HEK293 (cell line): ENCODE measurements around the gene RNF151.

Experiments used
- BCL6B ChIP-seq: fragments of 450-650 bp; formaldehyde crosslinking; IDR thresholded peaks from 2 replicates; pipeline ENCODE4 v1.5.1; 2017; ENCODE audit warnings: missing biosample characterization, missing genetic modification characterization
- EGR2 ChIP-seq: fragments of 450-650 bp; formaldehyde crosslinking; IDR thresholded peaks from 2 replicates; pipeline ENCODE4 v1.5.1; 2016; ENCODE audit warnings: low read depth, missing biosample characterization, missing genetic modification characterization
- GLI2 ChIP-seq: fragments of 450-650 bp; formaldehyde crosslinking; IDR thresholded peaks from 2 replicates; pipeline ENCODE4; 2017; ENCODE audit warnings: missing biosample characterization, missing genetic modification characterization, low read depth, borderline replicate concordance
- GLIS2 ChIP-seq: fragments of 450-650 bp; formaldehyde crosslinking; IDR thresholded peaks from 2 replicates; pipeline ENCODE4 v1.5.1; 2016; ENCODE audit warnings: missing biosample characterization, missing genetic modification characterization
- HOXA7 ChIP-seq: sonication (generic); formaldehyde crosslinking; IDR thresholded peaks from 2 replicates; pipeline ENCODE4 v1.8.1; 2022; ENCODE audit warnings: missing genetic modification reagents, borderline replicate concordance
- KLF10 ChIP-seq: fragments of 450-650 bp; IDR thresholded peaks from 2 replicates; pipeline ENCODE4 v1.5.1; 2018; ENCODE audit warnings: missing biosample characterization, mild to moderate bottlenecking, missing genetic modification characterization
- KLF7 ChIP-seq: fragments of 450-650 bp; formaldehyde crosslinking; IDR thresholded peaks from 2 replicates; pipeline ENCODE4 v1.5.1; 2016; ENCODE audit warnings: missing biosample characterization, missing genetic modification characterization, borderline replicate concordance
- RBAK ChIP-seq: fragments of 450-650 bp; formaldehyde crosslinking; IDR thresholded peaks from 2 replicates; pipeline ENCODE4 v1.5.1; 2016; ENCODE audit warnings: missing biosample characterization, missing genetic modification characterization
- ZNF121 ChIP-seq: fragments of 450-650 bp; formaldehyde crosslinking; IDR thresholded peaks from 2 replicates; pipeline ENCODE4 v1.5.1; 2016; ENCODE audit warnings: missing biosample characterization, missing genetic modification characterization
- ZNF133 ChIP-seq: fragments of 450-650 bp; formaldehyde crosslinking; IDR thresholded peaks from 2 replicates; pipeline ENCODE4 v1.5.1; 2016; ENCODE audit warnings: missing biosample characterization, missing genetic modification characterization
- ZNF18 ChIP-seq: fragments of 450-650 bp; formaldehyde crosslinking; IDR thresholded peaks from 2 replicates; pipeline ENCODE4 v1.5.1; 2016; ENCODE audit warnings: missing biosample characterization, missing genetic modification characterization
- ZNF202 ChIP-seq: fragments of 450-650 bp; formaldehyde crosslinking; IDR thresholded peaks from 2 replicates; pipeline ENCODE4 v1.5.1; 2016; ENCODE audit warnings: missing biosample characterization, missing genetic modification characterization, borderline replicate concordance
- ZNF223 ChIP-seq: fragments of 450-650 bp; formaldehyde crosslinking; IDR thresholded peaks from 2 replicates; pipeline ENCODE4 v1.5.1; 2016; ENCODE audit warnings: missing biosample characterization, missing genetic modification characterization
- ZNF266 ChIP-seq: fragments of 450-650 bp; formaldehyde crosslinking; IDR thresholded peaks from 2 replicates; pipeline ENCODE4 v1.5.1; 2016; ENCODE audit warnings: missing biosample characterization, missing genetic modification characterization, low read depth
- ZNF416 ChIP-seq: fragments of 450-650 bp; formaldehyde crosslinking; IDR thresholded peaks from 2 replicates; pipeline ENCODE4 v1.5.1; 2016; ENCODE audit warnings: missing biosample characterization, missing genetic modification characterization
- ZNF433 ChIP-seq: fragments of 450-650 bp; formaldehyde crosslinking; IDR thresholded peaks from 2 replicates; pipeline ENCODE4 v1.5.1; 2016; ENCODE audit warnings: missing biosample characterization, missing genetic modification characterization, low read depth
- ZNF596 ChIP-seq: fragments of 450-650 bp; IDR thresholded peaks from 2 replicates; pipeline ENCODE4 v1.5.0; 2018; ENCODE audit warnings: missing biosample characterization, mild to moderate bottlenecking, missing genetic modification characterization, moderate library complexity
- ZNF670 ChIP-seq: fragments of 450-650 bp; formaldehyde crosslinking; IDR thresholded peaks from 2 replicates; pipeline ENCODE4 v1.5.1; 2016; ENCODE audit warnings: missing biosample characterization, missing genetic modification characterization, low read depth
- ZSCAN23 ChIP-seq: fragments of 450-650 bp; formaldehyde crosslinking; IDR thresholded peaks from 2 replicates; pipeline ENCODE4 v1.5.1; 2016; ENCODE audit warnings: missing biosample characterization, missing genetic modification characterization
- ZXDB ChIP-seq: fragments of 450-650 bp; formaldehyde crosslinking; IDR thresholded peaks from 2 replicates; pipeline ENCODE4 v1.5.1; 2016; ENCODE audit warnings: missing biosample characterization, missing genetic modification characterization
- TF ChIP-seq, protein P1 (sequence below): fragments of 450-650 bp; formaldehyde crosslinking; IDR thresholded peaks from 2 replicates; pipeline ENCODE4 v1.5.1; 2017; ENCODE audit warnings: missing biosample characterization, mild to moderate bottlenecking, missing genetic modification characterization, moderate library complexity
- TF ChIP-seq, protein P2 (sequence below): fragments of 450-650 bp; IDR thresholded peaks from 2 replicates; pipeline ENCODE4 v1.5.1; 2018; ENCODE audit warnings: missing biosample characterization, missing genetic modification characterization
- TF ChIP-seq, protein P3 (sequence below): fragments of 450-650 bp; formaldehyde crosslinking; IDR thresholded peaks from 2 replicates; pipeline ENCODE4 v1.5.1; 2016; ENCODE audit warnings: missing biosample characterization, missing genetic modification characterization

The RNF151 gene

DNA sequence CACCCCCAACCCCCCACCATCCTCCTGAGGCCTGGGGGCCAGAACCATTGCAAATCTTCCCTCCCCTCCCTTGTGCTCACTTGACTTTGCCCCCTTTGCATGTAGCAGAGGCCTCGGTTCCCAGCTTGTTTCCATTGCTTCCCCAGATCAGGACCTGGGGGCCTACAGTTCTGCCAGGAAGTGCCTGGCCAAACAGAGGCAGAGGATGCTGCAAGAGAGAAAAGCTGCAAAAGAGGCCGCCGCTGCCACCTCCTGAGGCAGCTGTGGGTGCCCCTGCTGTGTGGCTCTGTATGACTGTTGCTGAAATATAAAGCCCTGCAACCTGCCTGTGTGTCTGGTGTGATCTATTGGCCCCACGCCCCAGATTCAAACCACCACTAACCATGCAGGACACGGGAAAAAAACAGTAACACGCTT is 5.0 kb upstream of the RNF151 start (continued):
- no peak for TF ChIP-seq RBAK (tag by site-specific recombination)
- no peak for TF ChIP-seq ZNF133
- no peak for TF ChIP-seq HOXA7
- TF ChIP-seq ZNF223 (tag by site-specific recombination): no peak
- TF ChIP-seq, protein P1, sequence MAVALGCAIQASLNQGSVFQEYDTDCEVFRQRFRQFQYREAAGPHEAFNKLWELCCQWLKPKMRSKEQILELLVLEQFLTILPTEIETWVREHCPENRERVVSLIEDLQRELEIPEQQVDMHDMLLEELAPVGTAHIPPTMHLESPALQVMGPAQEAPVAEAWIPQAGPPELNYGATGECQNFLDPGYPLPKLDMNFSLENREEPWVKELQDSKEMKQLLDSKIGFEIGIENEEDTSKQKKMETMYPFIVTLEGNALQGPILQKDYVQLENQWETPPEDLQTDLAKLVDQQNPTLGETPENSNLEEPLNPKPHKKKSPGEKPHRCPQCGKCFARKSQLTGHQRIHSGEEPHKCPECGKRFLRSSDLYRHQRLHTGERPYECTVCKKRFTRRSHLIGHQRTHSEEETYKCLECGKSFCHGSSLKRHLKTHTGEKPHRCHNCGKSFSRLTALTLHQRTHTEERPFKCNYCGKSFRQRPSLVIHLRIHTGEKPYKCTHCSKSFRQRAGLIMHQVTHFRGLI (tag by site-specific recombination): no peak
- no peak for TF ChIP-seq BCL6B (tag by site-specific recombination)
- TF ChIP-seq ZNF433 (tag by site-specific recombination): no peak
- TF ChIP-seq KLF7 (tag by site-specific recombination): no peak
- peak; percentile 82 for TF ChIP-seq ZNF18 (tag by site-specific recombination)
- no peak for TF ChIP-seq EGR2 (tag by site-specific recombination)
- no peak for TF ChIP-seq ZNF596 (tag by site-specific recombination)
- TF ChIP-seq ZSCAN23 (tag by site-specific recombination): no peak
- no peak for TF ChIP-seq GLI2 (tag by site-specific recombination)
- TF ChIP-seq GLIS2 (tag by site-specific recombination): peak; percentile 46
- no peak for TF ChIP-seq ZNF121 (tag by site-specific recombination)
- TF ChIP-seq, protein P2, sequence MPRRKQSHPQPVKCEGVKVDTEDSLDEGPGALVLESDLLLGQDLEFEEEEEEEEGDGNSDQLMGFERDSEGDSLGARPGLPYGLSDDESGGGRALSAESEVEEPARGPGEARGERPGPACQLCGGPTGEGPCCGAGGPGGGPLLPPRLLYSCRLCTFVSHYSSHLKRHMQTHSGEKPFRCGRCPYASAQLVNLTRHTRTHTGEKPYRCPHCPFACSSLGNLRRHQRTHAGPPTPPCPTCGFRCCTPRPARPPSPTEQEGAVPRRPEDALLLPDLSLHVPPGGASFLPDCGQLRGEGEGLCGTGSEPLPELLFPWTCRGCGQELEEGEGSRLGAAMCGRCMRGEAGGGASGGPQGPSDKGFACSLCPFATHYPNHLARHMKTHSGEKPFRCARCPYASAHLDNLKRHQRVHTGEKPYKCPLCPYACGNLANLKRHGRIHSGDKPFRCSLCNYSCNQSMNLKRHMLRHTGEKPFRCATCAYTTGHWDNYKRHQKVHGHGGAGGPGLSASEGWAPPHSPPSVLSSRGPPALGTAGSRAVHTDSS (tag by site-specific recombination): no peak
- TF ChIP-seq KLF10 (tag by site-specific recombination): peak; percentile 61; the same call in 1 of the 2 replicates
- TF ChIP-seq ZNF202 (tag by site-specific recombination): no peak
- TF ChIP-seq ZNF416 (tag by site-specific recombination): no peak
- TF ChIP-seq ZNF266 (tag by site-specific recombination): no peak
- no peak for TF ChIP-seq ZNF670 (tag by site-specific recombination)
- TF ChIP-seq, protein P3, sequence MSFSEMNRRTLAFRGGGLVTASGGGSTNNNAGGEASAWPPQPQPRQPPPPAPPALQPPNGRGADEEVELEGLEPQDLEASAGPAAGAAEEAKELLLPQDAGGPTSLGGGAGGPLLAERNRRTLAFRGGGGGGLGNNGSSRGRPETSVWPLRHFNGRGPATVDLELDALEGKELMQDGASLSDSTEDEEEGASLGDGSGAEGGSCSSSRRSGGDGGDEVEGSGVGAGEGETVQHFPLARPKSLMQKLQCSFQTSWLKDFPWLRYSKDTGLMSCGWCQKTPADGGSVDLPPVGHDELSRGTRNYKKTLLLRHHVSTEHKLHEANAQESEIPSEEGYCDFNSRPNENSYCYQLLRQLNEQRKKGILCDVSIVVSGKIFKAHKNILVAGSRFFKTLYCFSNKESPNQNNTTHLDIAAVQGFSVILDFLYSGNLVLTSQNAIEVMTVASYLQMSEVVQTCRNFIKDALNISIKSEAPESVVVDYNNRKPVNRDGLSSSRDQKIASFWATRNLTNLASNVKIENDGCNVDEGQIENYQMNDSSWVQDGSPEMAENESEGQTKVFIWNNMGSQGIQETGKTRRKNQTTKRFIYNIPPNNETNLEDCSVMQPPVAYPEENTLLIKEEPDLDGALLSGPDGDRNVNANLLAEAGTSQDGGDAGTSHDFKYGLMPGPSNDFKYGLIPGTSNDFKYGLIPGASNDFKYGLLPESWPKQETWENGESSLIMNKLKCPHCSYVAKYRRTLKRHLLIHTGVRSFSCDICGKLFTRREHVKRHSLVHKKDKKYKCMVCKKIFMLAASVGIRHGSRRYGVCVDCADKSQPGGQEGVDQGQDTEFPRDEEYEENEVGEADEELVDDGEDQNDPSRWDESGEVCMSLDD: no peak
- peak; percentile 76 for TF ChIP-seq ZXDB (tag by site-specific recombination)
